A549 treated with DMSO at 1 μM for 4 hours (cell line): ENCODE data around the gene CDH5. TPM values are rescaled to one million over a fixed set of nuclear protein-coding genes. Genes with fewer than 3 reads are reported as not detected.

Experiments
- total RNA-seq: library from RNA; stranded (reverse); fragments of 200-300 nt; extraction: Qiagen RNA extraction; gene quantifications from 5 replicates; pipeline ENCODE4 v1.2.3, GENCODE V29; 2022; ENCODE audit warnings: low read depth

The CDH5 gene, protein sequence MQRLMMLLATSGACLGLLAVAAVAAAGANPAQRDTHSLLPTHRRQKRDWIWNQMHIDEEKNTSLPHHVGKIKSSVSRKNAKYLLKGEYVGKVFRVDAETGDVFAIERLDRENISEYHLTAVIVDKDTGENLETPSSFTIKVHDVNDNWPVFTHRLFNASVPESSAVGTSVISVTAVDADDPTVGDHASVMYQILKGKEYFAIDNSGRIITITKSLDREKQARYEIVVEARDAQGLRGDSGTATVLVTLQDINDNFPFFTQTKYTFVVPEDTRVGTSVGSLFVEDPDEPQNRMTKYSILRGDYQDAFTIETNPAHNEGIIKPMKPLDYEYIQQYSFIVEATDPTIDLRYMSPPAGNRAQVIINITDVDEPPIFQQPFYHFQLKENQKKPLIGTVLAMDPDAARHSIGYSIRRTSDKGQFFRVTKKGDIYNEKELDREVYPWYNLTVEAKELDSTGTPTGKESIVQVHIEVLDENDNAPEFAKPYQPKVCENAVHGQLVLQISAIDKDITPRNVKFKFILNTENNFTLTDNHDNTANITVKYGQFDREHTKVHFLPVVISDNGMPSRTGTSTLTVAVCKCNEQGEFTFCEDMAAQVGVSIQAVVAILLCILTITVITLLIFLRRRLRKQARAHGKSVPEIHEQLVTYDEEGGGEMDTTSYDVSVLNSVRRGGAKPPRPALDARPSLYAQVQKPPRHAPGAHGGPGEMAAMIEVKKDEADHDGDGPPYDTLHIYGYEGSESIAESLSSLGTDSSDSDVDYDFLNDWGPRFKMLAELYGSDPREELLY
- total RNA-seq: 0.18 to 0.35 TPM (median 0.28 TPM) in 5 replicates

DNA sequence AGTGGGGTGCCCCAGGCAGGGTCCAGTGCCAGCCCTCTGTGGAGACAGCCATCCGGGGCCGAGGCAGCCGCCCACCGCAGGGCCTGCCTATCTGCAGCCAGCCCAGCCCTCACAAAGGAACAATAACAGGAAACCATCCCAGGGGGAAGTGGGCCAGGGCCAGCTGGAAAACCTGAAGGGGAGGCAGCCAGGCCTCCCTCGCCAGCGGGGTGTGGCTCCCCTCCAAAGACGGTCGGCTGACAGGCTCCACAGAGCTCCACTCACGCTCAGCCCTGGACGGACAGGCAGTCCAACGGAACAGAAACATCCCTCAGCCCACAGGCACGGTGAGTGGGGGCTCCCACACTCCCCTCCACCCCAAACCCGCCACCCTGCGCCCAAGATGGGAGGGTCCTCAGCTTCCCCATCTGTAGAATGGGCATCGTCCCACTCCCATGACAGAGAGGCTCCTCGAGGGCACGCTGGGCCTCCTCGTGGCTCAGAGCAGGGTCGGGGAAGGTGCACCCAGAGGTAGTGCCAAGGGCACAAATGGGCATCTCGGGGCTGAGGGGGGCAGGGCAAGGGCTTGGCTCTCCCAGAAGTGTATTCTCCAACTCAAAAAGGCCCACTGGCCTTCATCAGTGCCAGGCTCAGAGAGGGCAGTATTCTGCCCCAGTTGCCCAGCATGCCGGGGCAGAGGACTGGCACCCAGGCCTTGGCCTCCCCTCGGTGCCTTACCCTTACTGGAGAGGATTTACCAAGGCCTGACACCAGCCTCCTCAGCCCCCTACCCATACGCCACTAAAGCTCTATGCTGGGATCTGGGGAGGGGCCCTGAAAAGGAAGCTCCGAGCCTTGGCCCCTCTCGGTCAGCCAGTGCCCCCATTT is at the start of gene CDH5:
Gene CDH5, plus strand, starts transcription at position 259 of the 867 bp plus-strand sequence. CDS start 12,647 bp downstream, outside the sequence.

DNA sequence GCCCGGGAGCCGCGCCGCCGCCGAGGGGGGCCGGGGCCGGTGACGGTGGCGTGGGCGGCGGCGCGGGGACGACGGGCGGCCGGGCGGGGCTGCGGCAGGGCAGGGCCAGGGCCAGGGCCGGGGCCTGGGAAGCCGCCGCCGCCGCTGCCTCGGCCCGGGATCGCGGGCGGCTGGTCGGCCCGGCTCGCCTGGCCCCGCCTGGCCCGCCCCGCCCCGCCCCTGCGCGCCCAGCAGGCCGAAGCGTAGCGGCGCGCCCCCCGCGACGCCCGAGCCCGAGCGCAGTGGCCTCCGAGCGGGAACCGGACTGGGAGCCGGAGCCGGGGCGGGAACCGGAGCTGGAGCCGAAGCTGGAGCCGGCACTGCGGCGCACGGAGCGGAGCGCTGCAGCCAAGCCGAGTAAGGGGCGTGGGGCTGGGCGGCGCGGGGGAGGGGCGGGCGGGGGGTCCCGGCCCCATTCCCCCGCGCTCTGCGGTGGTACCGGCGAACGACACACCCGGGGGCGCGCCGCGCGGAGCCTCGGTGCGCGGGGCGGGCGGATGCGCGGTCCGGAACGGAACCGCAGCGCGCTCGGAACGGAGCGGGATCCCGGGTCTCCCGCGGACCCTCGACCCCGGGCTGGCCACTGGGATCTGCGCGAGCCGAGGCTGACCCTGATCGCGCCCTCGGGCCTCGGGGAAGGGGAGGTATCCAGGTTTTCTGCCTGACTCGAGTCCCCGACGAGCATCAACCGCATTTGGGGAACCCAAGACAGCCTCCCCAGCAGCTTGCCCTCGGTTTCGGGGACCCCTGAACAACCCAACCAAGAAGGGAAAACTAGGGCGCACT is 60.8 kb downstream of the CDH5 start, which contains the start of gene BEAN1:
Gene BEAN1, plus strand, starts transcription at position 260 of the 825 bp plus-strand sequence. CDS start 10,382 bp downstream, outside the sequence.

Other genes with a start within 250 kb of the CDH5 start
- 2.6 to 4.4 TPM (median 2.9 TPM) in 5 replicates for gene BEAN1, start 60.6 kb downstream of the CDH5 start, total RNA-seq
- 15.7 to 18.1 TPM (median 16.5 TPM) in 5 replicates for gene TK2, start 183.4 kb downstream of the CDH5 start, total RNA-seq
- gene CKLF, start 185.9 kb downstream of the CDH5 start, total RNA-seq: 62.5 to 69.8 TPM (median 66.3 TPM) in 5 replicates
- 0.52 to 1.9 TPM (median 1.3 TPM) in 5 replicates for gene CMTM1, start 199.7 kb downstream of the CDH5 start, total RNA-seq
- gene CMTM2, start 212.8 kb downstream of the CDH5 start, total RNA-seq: not detected in 5 replicates
- gene CMTM3, start 238.0 kb downstream of the CDH5 start, total RNA-seq: 71.0 to 78.0 TPM (median 76.7 TPM) in 5 replicates